ENCODE results near the gene CGREF1.

DNA sequence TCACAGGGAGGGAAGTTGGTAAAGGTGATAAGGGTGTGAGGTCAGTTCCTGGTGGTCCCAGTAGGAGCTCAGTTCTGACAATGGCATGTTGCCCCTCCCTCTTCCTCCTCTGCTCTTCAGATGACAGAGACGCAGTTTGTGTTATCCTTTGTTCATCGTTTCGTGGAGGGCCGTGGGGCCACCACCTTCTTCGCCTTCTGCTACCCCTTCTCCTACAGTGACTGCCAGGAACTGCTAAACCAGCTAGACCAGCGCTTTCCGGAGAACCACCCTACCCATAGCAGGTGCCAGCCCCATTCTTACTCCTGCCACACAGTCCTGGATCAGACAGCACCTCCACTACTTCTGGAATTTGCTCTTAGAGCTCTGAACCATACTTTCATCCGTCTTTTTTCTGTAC lies 65.2 kb downstream of the CGREF1 start:
- TF ChIP-seq, protein P1, sequence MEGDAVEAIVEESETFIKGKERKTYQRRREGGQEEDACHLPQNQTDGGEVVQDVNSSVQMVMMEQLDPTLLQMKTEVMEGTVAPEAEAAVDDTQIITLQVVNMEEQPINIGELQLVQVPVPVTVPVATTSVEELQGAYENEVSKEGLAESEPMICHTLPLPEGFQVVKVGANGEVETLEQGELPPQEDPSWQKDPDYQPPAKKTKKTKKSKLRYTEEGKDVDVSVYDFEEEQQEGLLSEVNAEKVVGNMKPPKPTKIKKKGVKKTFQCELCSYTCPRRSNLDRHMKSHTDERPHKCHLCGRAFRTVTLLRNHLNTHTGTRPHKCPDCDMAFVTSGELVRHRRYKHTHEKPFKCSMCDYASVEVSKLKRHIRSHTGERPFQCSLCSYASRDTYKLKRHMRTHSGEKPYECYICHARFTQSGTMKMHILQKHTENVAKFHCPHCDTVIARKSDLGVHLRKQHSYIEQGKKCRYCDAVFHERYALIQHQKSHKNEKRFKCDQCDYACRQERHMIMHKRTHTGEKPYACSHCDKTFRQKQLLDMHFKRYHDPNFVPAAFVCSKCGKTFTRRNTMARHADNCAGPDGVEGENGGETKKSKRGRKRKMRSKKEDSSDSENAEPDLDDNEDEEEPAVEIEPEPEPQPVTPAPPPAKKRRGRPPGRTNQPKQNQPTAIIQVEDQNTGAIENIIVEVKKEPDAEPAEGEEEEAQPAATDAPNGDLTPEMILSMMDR (IDR thresholded peaks at IDR 0.05) = no peak
- no peak for TF ChIP-seq POLR2A (IDR thresholded peaks at IDR 0.05)
